ENCODE data around the gene TRHDE.
"Not testable (repeated sequence)": the region's sequence is repeated elsewhere in the genome, so short reads cannot be mapped to it uniquely, and the experiment has no call there.

DNA sequence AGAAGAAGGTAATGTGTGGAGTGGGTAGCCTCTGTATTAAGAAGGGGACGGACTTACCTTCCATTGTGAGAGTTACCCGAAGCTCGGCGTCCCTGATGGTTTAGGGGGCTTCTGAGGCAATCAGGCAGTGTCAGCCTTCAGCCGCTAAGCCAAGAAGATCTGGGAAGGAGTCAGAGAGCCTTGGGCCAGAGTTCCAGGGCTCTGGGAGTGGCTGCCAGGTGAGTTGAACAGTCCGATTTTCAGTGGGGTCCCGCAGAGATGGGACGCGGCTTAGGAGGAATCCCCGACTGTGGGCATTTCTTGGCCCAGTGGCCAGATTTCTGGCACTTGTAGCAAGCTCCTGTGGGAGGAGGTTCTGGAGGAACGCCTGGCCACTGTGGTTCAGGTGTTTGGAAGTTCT lies 439.9 kb downstream of the TRHDE start:
- TF ChIP-seq POLR2A, POLR2AphosphoS5 (IDR thresholded peaks at IDR 0.05; ENCODE audit: low read depth, low read length): not testable (repeated sequence)

Measured in GM12892 (cell line).